IMR-90 (cell line): Measurements from ENCODE around the gene ARFGEF3. TPM values are rescaled to one million over a fixed set of nuclear protein-coding genes. Genes with fewer than 3 reads are reported as not detected.

ENCODE experiments used
- ATAC-seq: fragments of 200-7000 bp; cut with Tn5 transposase; 2 replicates; pipeline ENCODE4 v1.9.1; 2020; ENCODE audit warnings: low read depth, mild to moderate bottlenecking, moderate library complexity
- BruUV-seq: library from RNA; stranded (reverse); fragments of 400-500 nt; replicated peaks from 2 replicates; lab custom pipeline; 2021; lab: Mats Ljungman, UMichigan
- CTCF ChIA-PET: fragments of 300-600 bp; formaldehyde crosslinking; extraction: SDS; loops from one replicate; lab custom pipeline; 2021; ENCODE audit warnings: antibody characterized with exemption; lab: Yijun Ruan, JAX
- POLR2A ChIA-PET: fragments of 300-600 bp; sonication (Branson Sonifier 250); formaldehyde crosslinking; loops from one replicate; lab custom pipeline; 2022; ENCODE audit warnings: antibody characterized with exemption; ENCODE audit not compliant: unreplicated experiment; lab: Charles Lee
- DNase-seq: peaks from one replicate; pipeline ENCODE4 v3.0.0; 2013
- H2AFZ ChIP-seq: replicated peaks from 2 replicates; pipeline ENCODE3; 2013; ENCODE audit warnings: low read length, mild to moderate bottlenecking; ENCODE audit not compliant: poor library complexity
- H2AK5ac ChIP-seq: 2 replicates; pipeline ENCODE4 v1.6.1; 2013; ENCODE audit warnings: low read depth, low read length, inconsistent platforms
- H2AK9ac ChIP-seq: replicated peaks from 2 replicates; pipeline ENCODE3; 2013; ENCODE audit warnings: mild to moderate bottlenecking, low read depth, low read length, moderate library complexity; ENCODE audit not compliant: poor library complexity
- H2BK120ac ChIP-seq: 2 replicates; pipeline ENCODE4 v1.6.1; 2013; ENCODE audit warnings: low read depth, low read length, inconsistent platforms
- H2BK15ac ChIP-seq: 3 replicates; pipeline ENCODE4 v1.6.1; 2013; ENCODE audit warnings: low read depth, low read length, inconsistent platforms
- H2BK20ac ChIP-seq: 2 replicates; pipeline ENCODE4 v1.6.1; 2013; ENCODE audit warnings: low read depth, mild to moderate bottlenecking, inconsistent platforms, low read length, moderate library complexity
- H2BK5ac ChIP-seq: 2 replicates; pipeline ENCODE4 v1.6.1; 2013; ENCODE audit warnings: mild to moderate bottlenecking, low read depth, low read length, inconsistent platforms; ENCODE audit not compliant: poor library complexity, severe bottlenecking
- H3K14ac ChIP-seq: replicated peaks from 2 replicates; pipeline ENCODE4 v1.6.1; 2013; ENCODE audit warnings: low read depth, low read length, inconsistent platforms
- H3K18ac ChIP-seq: 2 replicates; pipeline ENCODE4 v1.6.1; 2013; ENCODE audit warnings: low read depth, low read length, control low read depth
- H3K23ac ChIP-seq: 2 replicates; pipeline ENCODE4 v1.6.1; 2013; ENCODE audit warnings: low read depth, low read length, inconsistent platforms
- H3K27ac ChIP-seq: 2 replicates; pipeline ENCODE4 v1.5.1; 2013; ENCODE audit warnings: mild to moderate bottlenecking, control low read depth, low read length; ENCODE audit not compliant: insufficient read depth
- H3K27me3 ChIP-seq: 2 replicates; pipeline ENCODE4 v1.6.1; 2013; ENCODE audit warnings: low read length; ENCODE audit not compliant: control insufficient read depth, insufficient read depth
- H3K36me3 ChIP-seq: 2 replicates; pipeline ENCODE4 v1.6.1; 2013; ENCODE audit warnings: low read length, mixed read lengths; ENCODE audit not compliant: control insufficient read depth, insufficient read depth
- H3K4ac ChIP-seq: 2 replicates; pipeline ENCODE4 v1.6.1; 2013; ENCODE audit warnings: low read depth, low read length, inconsistent platforms
- H3K4me1 ChIP-seq: 2 replicates; pipeline ENCODE4 v1.6.1; 2013; ENCODE audit warnings: low read length, mixed read lengths; ENCODE audit not compliant: control insufficient read depth, insufficient read depth
- H3K4me2 ChIP-seq: 2 replicates; pipeline ENCODE4 v1.6.1; 2013; ENCODE audit warnings: low read depth, mild to moderate bottlenecking, control low read depth, low read length, moderate library complexity
- H3K4me3 ChIP-seq: 2 replicates; pipeline ENCODE4 v1.5.1; 2013; ENCODE audit warnings: low read depth, mild to moderate bottlenecking, control low read depth, low read length, moderate library complexity; ENCODE audit not compliant: insufficient read depth
- H3K56ac ChIP-seq: 2 replicates; pipeline ENCODE4 v1.6.1; 2013; ENCODE audit warnings: low read length, inconsistent platforms; ENCODE audit not compliant: insufficient read depth; ENCODE audit errors: extremely low read depth
- H3K79me1 ChIP-seq, 2 experiments: 2 replicates each; pipeline ENCODE4 v1.6.1; 2013; ENCODE audit warnings: low read length in 2 of 2, inconsistent platforms in 1 of 2, low read depth in 1 of 2
- H3K9ac ChIP-seq: 2 replicates; pipeline ENCODE4 v1.6.1; 2013; ENCODE audit warnings: low read depth, low read length, control low read depth
- H3K9me1 ChIP-seq: 2 replicates; pipeline ENCODE4 v1.6.1; 2013; ENCODE audit warnings: low read length, inconsistent platforms; ENCODE audit not compliant: insufficient read depth
- H3K9me3 ChIP-seq: 2 replicates; pipeline ENCODE4 v1.6.1; 2013; ENCODE audit warnings: low read length; ENCODE audit not compliant: control insufficient read depth, insufficient read depth
- H4K20me1 ChIP-seq: 2 replicates; pipeline ENCODE4 v1.6.1; 2013; ENCODE audit warnings: low read length, inconsistent platforms; ENCODE audit not compliant: insufficient read depth
- H4K5ac ChIP-seq: 2 replicates; pipeline ENCODE4 v1.6.1; 2013; ENCODE audit warnings: mild to moderate bottlenecking, low read depth, low read length, control low read depth
- H4K8ac ChIP-seq, 2 experiments: 2 replicates each; pipeline ENCODE4 v1.6.1; 2013; ENCODE audit warnings: low read depth in 2 of 2, low read length in 2 of 2, control low read depth in 1 of 2, inconsistent platforms in 1 of 2
- H4K91ac ChIP-seq: 2 replicates; pipeline ENCODE4 v1.6.1; 2013; ENCODE audit warnings: low read depth, low read length, inconsistent platforms; ENCODE audit not compliant: insufficient read depth
- BHLHE40 ChIP-seq: fragments of 150-350 bp; IDR thresholded peaks from 2 replicates; pipeline ENCODE4 v1.6.1; 2016; ENCODE audit warnings: mild to moderate bottlenecking, low read depth, low read length
- ELK1 ChIP-seq: fragments of 150-350 bp; IDR thresholded peaks from 2 replicates; pipeline ENCODE4 v1.6.1; 2016; ENCODE audit warnings: low read depth, mild to moderate bottlenecking, low read length, moderate library complexity, borderline replicate concordance
- FOS ChIP-seq: fragments of 150-350 bp; IDR thresholded peaks from 2 replicates; pipeline ENCODE4 v1.6.1; 2016; ENCODE audit warnings: low read depth, low read length
- MAFK ChIP-seq: IDR thresholded peaks from 2 replicates; pipeline ENCODE4 v1.6.1; 2012; ENCODE audit warnings: low read depth, low read length, improper control_type of control experiment
- MAZ ChIP-seq: IDR thresholded peaks from 2 replicates; pipeline ENCODE4 v1.6.1; 2012; ENCODE audit warnings: low read depth, mild to moderate bottlenecking, low read length, improper control_type of control experiment, moderate library complexity, borderline replicate concordance
- RFX5 ChIP-seq: IDR thresholded peaks from 2 replicates; pipeline ENCODE4 v1.8.0; 2012; ENCODE audit warnings: low read depth, mild to moderate bottlenecking, low read length, moderate library complexity
- dilution Hi-C: fragments of 300-500 bp; cut with HindIII; formaldehyde crosslinking; loops from one replicate; pipeline ENCODE4 v1.14.3; 2018; ENCODE audit warnings: low sequenced_read_pairs; ENCODE audit not compliant: unreplicated experiment
- in situ Hi-C: fragments of 300-500 bp; cut with MboI; formaldehyde crosslinking; loops from 3 replicates; pipeline ENCODE4 v1.14.3; 2019; ENCODE audit warnings: low sequenced_read_pairs, inconsistent platforms, mixed read lengths
- intact Hi-C: fragments of 100-400 bp; cut with micrococcal nuclease; formaldehyde crosslinking; loops from 2 replicates; pipeline ENCODE4 v1.10.0; 2022
- polyA plus RNA-seq, 3 experiments: library from polyadenylated mRNA; depleted of rRNA; stranded (reverse); fragments of >200 nt; gene quantifications; 2 replicates each; pipeline ENCODE4 v1.2.3, GENCODE V29; 2012; ENCODE audit warnings: low replicate concordance in 1 of 3
- total RNA-seq: library from RNA; depleted of rRNA; stranded (reverse); fragments of >200 nt; gene quantifications from 2 replicates; pipeline ENCODE4 v1.2.3, GENCODE V29; 2012

ARFGEF3 gene
- total and polyA plus RNA-seq, 2 of the 4 experiments (the other 2 are of a cell fraction): under 0.01 to 0.02 TPM

GRCh38 chr6:138230221-138230620 is 68.5 kb downstream of the ARFGEF3 start:
- no peak for TF ChIP-seq FOS
- no peak for TF ChIP-seq MAZ
- TF ChIP-seq BHLHE40: no peak
- TF ChIP-seq RFX5: no peak
- no peak for TF ChIP-seq ELK1
- TF ChIP-seq MAFK: no peak
- CTCF ChIA-PET: no interaction called here
- H3K4me1 ChIP-seq: no peaks in the 10 kb centered on the region
- DNase-seq (no peak), ATAC-seq (no peak)
- H2BK15ac ChIP-seq: no peak overlapping the region
- H4K5ac ChIP-seq: no peak overlapping the region
- H3K4ac ChIP-seq: no peak overlapping the region
- dilution Hi-C loops: no loop called here
- BruUV-seq: no TSS peak
- H3K36me3 ChIP-seq: no peaks in the 10 kb centered on the region
- H3K23ac ChIP-seq: no peak overlapping the region
- no peak overlapping the region for H3K4me3 ChIP-seq
- no peaks in the 10 kb centered on the region for H4K20me1 ChIP-seq
- in situ Hi-C loops: no loop called here
- no peaks in the 10 kb centered on the region for H3K79me1 ChIP-seq
- H3K9ac ChIP-seq: no peak overlapping the region
- no peak overlapping the region for H3K18ac ChIP-seq
- no peak overlapping the region for H2BK20ac ChIP-seq
- H3K4me2 ChIP-seq: no peak overlapping the region
- no peak overlapping the region for H4K8ac ChIP-seq
- intact Hi-C loops: no loop called here
- no peak overlapping the region for H3K56ac ChIP-seq
- no peak overlapping the region for H2BK120ac ChIP-seq
- H2AK5ac ChIP-seq: no peak overlapping the region
- H2BK5ac ChIP-seq: no peak overlapping the region
- no peak overlapping the region for H2AFZ ChIP-seq
- POLR2A ChIA-PET: no interaction called here
- no peak overlapping the region for H2AK9ac ChIP-seq
- peaks cover 7% of the 10 kb centered on the region for H3K27me3 ChIP-seq
- H3K14ac ChIP-seq: no peak overlapping the region
- no peak overlapping the region for H4K91ac ChIP-seq
- H3K27ac ChIP-seq: no peak overlapping the region
- 0 out of 2 replicates have a peak, but pooled peaks cover 3% of the 10 kb centered on the region for H3K9me1 ChIP-seq
- H3K9me3 ChIP-seq: no peaks in the 10 kb centered on the region
